ENCODE data around the gene ACADSB. TPM values are rescaled to one million over a fixed set of nuclear protein-coding genes. Genes with fewer than 3 reads are reported as not detected.

The ACADSB gene
- total RNA-seq, 1 donor from 2014 or later: 15.0 TPM

- H3K27me3 ChIP-seq: no peaks in the 10 kb centered on the region
- TF ChIP-seq, protein P1, sequence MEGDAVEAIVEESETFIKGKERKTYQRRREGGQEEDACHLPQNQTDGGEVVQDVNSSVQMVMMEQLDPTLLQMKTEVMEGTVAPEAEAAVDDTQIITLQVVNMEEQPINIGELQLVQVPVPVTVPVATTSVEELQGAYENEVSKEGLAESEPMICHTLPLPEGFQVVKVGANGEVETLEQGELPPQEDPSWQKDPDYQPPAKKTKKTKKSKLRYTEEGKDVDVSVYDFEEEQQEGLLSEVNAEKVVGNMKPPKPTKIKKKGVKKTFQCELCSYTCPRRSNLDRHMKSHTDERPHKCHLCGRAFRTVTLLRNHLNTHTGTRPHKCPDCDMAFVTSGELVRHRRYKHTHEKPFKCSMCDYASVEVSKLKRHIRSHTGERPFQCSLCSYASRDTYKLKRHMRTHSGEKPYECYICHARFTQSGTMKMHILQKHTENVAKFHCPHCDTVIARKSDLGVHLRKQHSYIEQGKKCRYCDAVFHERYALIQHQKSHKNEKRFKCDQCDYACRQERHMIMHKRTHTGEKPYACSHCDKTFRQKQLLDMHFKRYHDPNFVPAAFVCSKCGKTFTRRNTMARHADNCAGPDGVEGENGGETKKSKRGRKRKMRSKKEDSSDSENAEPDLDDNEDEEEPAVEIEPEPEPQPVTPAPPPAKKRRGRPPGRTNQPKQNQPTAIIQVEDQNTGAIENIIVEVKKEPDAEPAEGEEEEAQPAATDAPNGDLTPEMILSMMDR (IDR thresholded peaks at IDR 0.05): peak; percentile 83
- TF ChIP-seq EZH2 (IDR thresholded peaks at IDR 0.05) (no peak), EZH2phosphoT487 (IDR thresholded peaks at IDR 0.05) (no peak)
- peak within 1 kb of the TSS; percentile 86 for H3K4me3 Mint-ChIP-seq
- peak within 1 kb of the TSS; percentile 98 for H2AFZ ChIP-seq (replicated peaks)
- peak; percentile 95 for DNase-seq (ENCODE audit: low spot score)
- H4K20me1 ChIP-seq (ENCODE audit: low read depth): no peaks in the 10 kb centered on the region
- no peaks in the 10 kb centered on the region for H3K9me3 ChIP-seq (ENCODE audit: low read depth)
- no peaks in the 10 kb centered on the region for H3K79me2 ChIP-seq (ENCODE audit: low read depth)
- H3K27ac Mint-ChIP-seq: peak within 1 kb of the TSS; percentile 93
- H3K9ac ChIP-seq: peak within 1 kb of the TSS; percentile 97
- H3K4me2 ChIP-seq: peak within 1 kb of the TSS; percentile 95
- no peaks in the 10 kb centered on the region for H3K36me3 Mint-ChIP-seq
- peaks cover 5% of the 10 kb centered on the region for H3K4me1 Mint-ChIP-seq
- H3K36me3 ChIP-seq: no peaks in the 10 kb centered on the region
- H3K4me3 ChIP-seq: peak within 1 kb of the TSS; percentile 95
- H3K9me3 Mint-ChIP-seq: no peaks in the 10 kb centered on the region
- peaks cover 3% of the 10 kb centered on the region for H3K27me3 Mint-ChIP-seq (ENCODE audit: insufficient read depth, low read depth)
- H3K27ac ChIP-seq: peak within 1 kb of the TSS; percentile 99
- peaks cover 9% of the 10 kb centered on the region for H3F3A ChIP-seq (ENCODE audit: low read depth)
- H3K4me1 ChIP-seq: peaks cover 9% of the 10 kb centered on the region
Measured at GRCh38 chr10:122980209-122981065, 28.4 kb upstream of the ACADSB start, which contains the start of gene PSTK. TSS of gene PSTK (plus strand) at chr10:122980401. CDS start at chr10:122980480, 79 bp downstream.

DNA sequence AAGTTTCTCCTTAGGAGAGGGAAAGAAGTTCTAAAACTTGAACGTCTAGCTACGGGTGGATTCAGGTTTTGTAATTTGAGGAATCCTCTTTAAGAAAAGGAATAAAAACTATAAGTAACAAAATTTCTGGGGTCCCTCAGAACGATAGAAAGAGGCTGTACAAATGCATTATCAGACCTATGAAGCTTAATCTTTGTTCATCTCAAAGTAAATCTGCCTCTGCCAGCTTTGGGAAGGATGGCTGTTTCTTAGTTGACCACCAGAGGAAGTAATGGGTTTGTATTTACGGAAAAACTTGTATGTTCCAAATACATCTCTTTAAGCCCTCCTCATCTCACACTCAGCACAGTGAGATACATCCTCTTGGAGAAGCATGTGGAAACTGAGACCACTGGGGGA lies 27.7 kb upstream of the ACADSB start:
- no peak overlapping the region for H3K27ac ChIP-seq
- H3K4me1 ChIP-seq: peaks cover 9% of the 10 kb centered on the region
- peak overlapping the region; percentile 38 for H2AFZ ChIP-seq (replicated peaks)
- Mint-ChIP-seq H3K4me3 (peak overlapping the region; percentile 86), H3K4me1 (peaks cover 5% of the 10 kb centered on the region), H3K36me3 (no peaks in the 10 kb centered on the region), H3K27me3 (ENCODE audit: insufficient read depth, low read depth) (peaks cover 3% of the 10 kb centered on the region), H3K27ac (no peak overlapping the region), H3K9me3 (no peaks in the 10 kb centered on the region)
- H3K4me3 ChIP-seq: peak overlapping the region; percentile 95
- no peaks in the 10 kb centered on the region for H3K27me3 ChIP-seq
- no peaks in the 10 kb centered on the region for H3K79me2 ChIP-seq (ENCODE audit: low read depth)
- H3K36me3 ChIP-seq: no peaks in the 10 kb centered on the region
- no peaks in the 10 kb centered on the region for H4K20me1 ChIP-seq (ENCODE audit: low read depth)
- H3K9me3 ChIP-seq (ENCODE audit: low read depth): no peaks in the 10 kb centered on the region
- peaks cover 9% of the 10 kb centered on the region for H3F3A ChIP-seq (ENCODE audit: low read depth)
- H3K9ac ChIP-seq: no peak overlapping the region
- TF ChIP-seq EZH2 (IDR thresholded peaks at IDR 0.05) (no peak), EZH2phosphoT487 (IDR thresholded peaks at IDR 0.05) (no peak)
- TF ChIP-seq, protein P1 (IDR thresholded peaks at IDR 0.05): peak; percentile 52
- peak; percentile 51 for DNase-seq (ENCODE audit: low spot score)
- peak overlapping the region; percentile 95 for H3K4me2 ChIP-seq

DNA sequence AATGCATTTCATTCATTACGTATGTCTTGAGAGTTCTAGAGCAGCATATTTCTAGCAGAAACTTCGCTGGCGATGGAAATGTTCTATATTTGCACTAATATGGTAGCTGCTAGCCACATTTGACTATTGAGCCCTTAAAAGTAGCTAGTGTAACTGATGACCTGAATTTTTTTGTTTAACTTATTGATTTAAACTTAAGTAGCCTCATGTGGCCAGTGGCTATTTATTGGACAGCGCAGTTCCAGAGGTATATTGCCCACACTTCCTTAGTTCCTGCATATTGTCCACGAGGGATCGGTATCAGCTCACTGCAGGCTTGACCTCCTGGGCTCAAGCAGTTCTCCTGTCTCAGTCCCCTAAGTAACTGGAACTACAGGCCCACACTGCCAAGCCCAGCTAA lies 24.9 kb upstream of the ACADSB start:
- H3K27ac Mint-ChIP-seq: no peak overlapping the region
- peaks cover 9% of the 10 kb centered on the region for H3F3A ChIP-seq (ENCODE audit: low read depth)
- no peak overlapping the region for H3K27ac ChIP-seq

More for the DNA sequence above, 24.9 kb upstream of the ACADSB start:
- peaks cover 5% of the 10 kb centered on the region for H3K4me1 Mint-ChIP-seq
- Histone ChIP-seq H3K9me3 (ENCODE audit: low read depth) (no peaks in the 10 kb centered on the region), H3K9ac (no peak overlapping the region), H3K4me2 (no peak overlapping the region), H3K4me1 (peaks cover 9% of the 10 kb centered on the region), H2AFZ (replicated peaks) (no peak overlapping the region), H4K20me1 (ENCODE audit: low read depth) (no peaks in the 10 kb centered on the region), H3K27me3 (no peaks in the 10 kb centered on the region), H3K4me3 (no peak overlapping the region), H3K36me3 (no peaks in the 10 kb centered on the region), H3K79me2 (ENCODE audit: low read depth) (no peaks in the 10 kb centered on the region)
- H3K27me3 Mint-ChIP-seq (ENCODE audit: insufficient read depth, low read depth): no peaks in the 10 kb centered on the region
- H3K9me3 Mint-ChIP-seq: no peaks in the 10 kb centered on the region
- TF ChIP-seq EZH2 (IDR thresholded peaks at IDR 0.05) (no peak), EZH2phosphoT487 (IDR thresholded peaks at IDR 0.05) (no peak)
- TF ChIP-seq, protein P1 (IDR thresholded peaks at IDR 0.05): no peak
- H3K36me3 Mint-ChIP-seq: no peaks in the 10 kb centered on the region
- no peak for DNase-seq (ENCODE audit: low spot score)
- no peak overlapping the region for H3K4me3 Mint-ChIP-seq

Measured in neural progenitor cell (in vitro differentiated cells).